SU-DHL-6 (cell line): ENCODE results near the gene PCDHB11.
"Not testable (repeated sequence)": the region's sequence is repeated elsewhere in the genome, so short reads cannot be mapped to it uniquely, and the experiment has no call there.

Experiments used
- H2AFZ ChIP-seq: fragments of 200-600 bp; sonication (generic); 2 replicates; pipeline ENCODE4 v1.6.1; 2014; ENCODE audit warnings: low read depth, mild to moderate bottlenecking, moderate library complexity, mixed read lengths, antibody characterized with exemption, low read length; ENCODE audit not compliant: severe bottlenecking
- H3F3A ChIP-seq: fragments of 200-600 bp; shearing (Covaris generic); 2 replicates; pipeline ENCODE4 v1.6.0; 2016; ENCODE audit warnings: antibody characterized with exemption, mild to moderate bottlenecking; ENCODE audit not compliant: insufficient read depth
- H3K27ac ChIP-seq: fragments of 200-600 bp; sonication (generic); 2 replicates; pipeline ENCODE4 v1.5.1; 2016; ENCODE audit warnings: low read depth, mild to moderate bottlenecking, low read length, moderate library complexity, mixed read lengths
- H3K27me3 ChIP-seq: fragments of 200-600 bp; sonication (generic), shearing (Covaris generic); 2 replicates; pipeline ENCODE4 v1.6.0; 2014; ENCODE audit warnings: mild to moderate bottlenecking, low read length
- H3K36me3 ChIP-seq: fragments of 200-600 bp; sonication (generic); 2 replicates; pipeline ENCODE4 v1.6.1; 2014; ENCODE audit warnings: mild to moderate bottlenecking, low read length, mixed read lengths
- H3K4me2 ChIP-seq: fragments of 300-600, 200-600 bp; shearing (Covaris generic), sonication (generic); 2 replicates; pipeline ENCODE4 v1.6.0; 2014; ENCODE audit warnings: low read length, low read depth, mild to moderate bottlenecking; ENCODE audit not compliant: poor library complexity, severe bottlenecking
- H3K4me3 ChIP-seq: fragments of 200-600 bp; sonication (generic); 2 replicates; pipeline ENCODE4 v1.5.1; 2014; ENCODE audit warnings: antibody characterized with exemption, low read length, mild to moderate bottlenecking, mixed read lengths; ENCODE audit not compliant: insufficient read depth, poor library complexity, severe bottlenecking
- H3K79me2 ChIP-seq: fragments of 200-600 bp; sonication (generic); 2 replicates; pipeline ENCODE4 v1.6.1; 2014; ENCODE audit warnings: mild to moderate bottlenecking, low read length, moderate library complexity; ENCODE audit not compliant: insufficient read depth
- H3K9ac ChIP-seq: fragments of 200-600 bp; sonication (generic); 2 replicates; pipeline ENCODE4 v1.7.0; 2014; ENCODE audit warnings: mild to moderate bottlenecking, low read length
- H3K9me2 ChIP-seq: fragments of 200-600 bp; sonication (generic); replicated peaks from 2 replicates; pipeline ENCODE4 v1.6.1; 2014; ENCODE audit warnings: low read length; ENCODE audit not compliant: insufficient read depth
- H3K9me3 ChIP-seq: fragments of 200-600 bp; sonication (generic); 2 replicates; pipeline ENCODE4 v1.6.1; 2014; ENCODE audit warnings: low read length, mixed read lengths; ENCODE audit not compliant: insufficient read depth
- H4K20me1 ChIP-seq: fragments of 200-600 bp; sonication (generic); 2 replicates; pipeline ENCODE4 v1.6.1; 2014; ENCODE audit warnings: low read depth, mild to moderate bottlenecking, antibody characterized with exemption, low read length, moderate library complexity, mixed read lengths
- EZH2phosphoT487 ChIP-seq: fragments of 200-600 bp; sonication (generic), shearing (Covaris generic); conservative IDR thresholded peaks from 2 replicates; pipeline ENCODE4 v1.6.1; 2018; ENCODE audit warnings: mild to moderate bottlenecking, antibody characterized with exemption, low read length, moderate library complexity, mixed read lengths
- TF ChIP-seq, protein P1 (sequence below): fragments of 200-600 bp; sonication (generic); IDR thresholded peaks from one replicate; pipeline ENCODE4 v1.5.1; 2017; ENCODE audit warnings: antibody characterized with exemption, mild to moderate bottlenecking, low read length, moderate library complexity; ENCODE audit not compliant: insufficient read depth, poor library complexity, severe bottlenecking

PCDHB11 gene

DNA sequence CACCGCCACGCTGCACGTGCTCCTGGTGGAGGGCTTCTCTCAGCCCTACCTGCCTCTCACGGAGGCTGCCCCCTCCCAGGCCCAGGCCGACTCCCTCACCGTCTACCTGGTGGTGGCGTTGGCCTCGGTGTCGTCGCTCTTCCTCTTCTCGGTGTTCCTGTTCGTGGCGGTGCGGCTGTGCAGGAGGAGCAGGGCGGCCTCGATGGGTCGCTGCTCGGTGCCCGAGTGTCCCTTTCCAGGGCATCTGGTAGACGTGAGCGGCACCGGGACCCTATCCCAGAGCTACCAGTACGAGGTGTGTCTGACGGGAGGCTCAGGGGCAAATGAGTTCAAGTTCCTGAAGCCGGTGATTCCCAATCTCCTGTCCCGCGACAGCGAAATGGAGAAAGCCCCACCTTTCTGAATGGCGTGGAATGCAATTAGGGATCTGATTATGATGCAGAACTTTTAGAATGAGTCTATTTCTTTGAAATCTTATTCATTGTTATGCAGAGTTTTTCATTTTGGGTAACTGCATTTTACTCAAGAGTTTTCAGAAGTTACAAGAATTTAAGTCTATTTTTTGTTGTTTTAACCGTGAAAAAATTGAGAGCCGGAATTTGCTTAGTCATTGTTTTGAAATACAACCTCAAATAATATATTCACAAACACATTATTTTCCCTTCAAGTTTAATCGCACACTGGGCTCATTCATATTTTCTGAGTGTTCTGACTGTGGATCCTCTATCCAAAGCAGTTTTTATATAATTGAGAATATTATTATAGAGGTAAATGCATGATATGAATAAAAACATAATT, 37.3 kb downstream of the PCDHB11 start:
- Histone ChIP-seq H3K9me3 (no peaks in the 10 kb centered on the region), H3K27ac (no peak overlapping the region)

GRCh38 chr5:141241496-141241895, 42.1 kb downstream of the PCDHB11 start:
- H3F3A ChIP-seq = no peaks in the 10 kb centered on the region
- TF ChIP-seq EZH2phosphoT487 = no peak
- TF ChIP-seq, protein P1, sequence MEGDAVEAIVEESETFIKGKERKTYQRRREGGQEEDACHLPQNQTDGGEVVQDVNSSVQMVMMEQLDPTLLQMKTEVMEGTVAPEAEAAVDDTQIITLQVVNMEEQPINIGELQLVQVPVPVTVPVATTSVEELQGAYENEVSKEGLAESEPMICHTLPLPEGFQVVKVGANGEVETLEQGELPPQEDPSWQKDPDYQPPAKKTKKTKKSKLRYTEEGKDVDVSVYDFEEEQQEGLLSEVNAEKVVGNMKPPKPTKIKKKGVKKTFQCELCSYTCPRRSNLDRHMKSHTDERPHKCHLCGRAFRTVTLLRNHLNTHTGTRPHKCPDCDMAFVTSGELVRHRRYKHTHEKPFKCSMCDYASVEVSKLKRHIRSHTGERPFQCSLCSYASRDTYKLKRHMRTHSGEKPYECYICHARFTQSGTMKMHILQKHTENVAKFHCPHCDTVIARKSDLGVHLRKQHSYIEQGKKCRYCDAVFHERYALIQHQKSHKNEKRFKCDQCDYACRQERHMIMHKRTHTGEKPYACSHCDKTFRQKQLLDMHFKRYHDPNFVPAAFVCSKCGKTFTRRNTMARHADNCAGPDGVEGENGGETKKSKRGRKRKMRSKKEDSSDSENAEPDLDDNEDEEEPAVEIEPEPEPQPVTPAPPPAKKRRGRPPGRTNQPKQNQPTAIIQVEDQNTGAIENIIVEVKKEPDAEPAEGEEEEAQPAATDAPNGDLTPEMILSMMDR = no peak
- H3K4me2 ChIP-seq = no peak overlapping the region
- no peaks in the 10 kb centered on the region for H3K36me3 ChIP-seq
- H3K9me3 ChIP-seq = peaks cover 13% of the 10 kb centered on the region; the same call in 1 of the 2 replicates
- no peak overlapping the region for H3K27ac ChIP-seq
- no peaks in the 10 kb centered on the region for H3K79me2 ChIP-seq
- no peaks in the 10 kb centered on the region for H3K9me2 ChIP-seq
- H3K4me3 ChIP-seq = no peak overlapping the region
- H3K9ac ChIP-seq = no peak overlapping the region
- no peaks in the 10 kb centered on the region for H4K20me1 ChIP-seq
- H3K27me3 ChIP-seq = no peaks in the 10 kb centered on the region
- H2AFZ ChIP-seq = no peak overlapping the region

More for the DNA sequence above, 37.3 kb downstream of the PCDHB11 start:
- Histone ChIP-seq H3K4me3 (no peak overlapping the region), H3F3A (no peaks in the 10 kb centered on the region), H3K27me3 (no peaks in the 10 kb centered on the region), H3K36me3 (no peaks in the 10 kb centered on the region), H4K20me1 (no peaks in the 10 kb centered on the region), H3K4me2 (no peak overlapping the region), H2AFZ (no peak overlapping the region), H3K9me2 (no peaks in the 10 kb centered on the region), H3K9ac (no peak overlapping the region), H3K79me2 (no peaks in the 10 kb centered on the region)
- TF ChIP-seq EZH2phosphoT487 = no peak
- TF ChIP-seq, protein P1 = no peak

- no peaks in the 10 kb centered on the region for H3F3A ChIP-seq
- H3K4me2 ChIP-seq = no peak within 1 kb of the TSS
- H3K27me3 ChIP-seq = no peaks in the 10 kb centered on the region
Measured at GRCh38 chr5:141245250-141245717, 45.9 kb downstream of the PCDHB11 start, which contains the start of gene PCDHB15. PCDHB15 (plus strand) TSS chr5:141245395; CDS start chr5:141245579, 184 bp downstream.

DNA sequence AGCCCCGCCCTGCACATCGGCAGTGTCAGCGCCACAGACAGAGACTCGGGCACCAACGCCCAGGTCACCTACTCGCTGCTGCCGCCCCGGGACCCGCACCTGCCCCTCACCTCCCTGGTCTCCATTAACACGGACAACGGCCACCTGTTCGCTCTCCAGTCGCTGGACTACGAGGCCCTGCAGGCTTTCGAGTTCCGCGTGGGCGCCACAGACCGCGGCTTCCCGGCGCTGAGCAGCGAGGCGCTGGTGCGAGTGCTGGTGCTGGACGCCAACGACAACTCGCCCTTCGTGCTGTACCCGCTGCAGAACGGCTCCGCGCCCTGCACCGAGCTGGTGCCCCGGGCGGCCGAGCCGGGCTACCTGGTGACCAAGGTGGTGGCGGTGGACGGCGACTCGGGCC, 47.5 kb downstream of the PCDHB11 start:
- not testable (repeated sequence) for H3K4me2 ChIP-seq, H3K4me3 ChIP-seq, H3F3A ChIP-seq, H4K20me1 ChIP-seq, H3K36me3 ChIP-seq, H3K27ac ChIP-seq, H3K79me2 ChIP-seq, H3K9me2 ChIP-seq, H3K9ac ChIP-seq, H3K27me3 ChIP-seq, H2AFZ ChIP-seq
- H3K9me3 ChIP-seq = peaks cover 30% of the 10 kb centered on the region; the same call in 1 of the 2 replicates

More at GRCh38 chr5:141245250-141245717, 45.9 kb downstream of the PCDHB11 start, which contains the start of gene PCDHB15:
- H3K9me3 ChIP-seq = peaks cover 14% of the 10 kb centered on the region; the same call in 1 of the 2 replicates
- H3K27ac ChIP-seq = no peak within 1 kb of the TSS
- H4K20me1 ChIP-seq = no peaks in the 10 kb centered on the region
- no peak within 1 kb of the TSS for H3K9ac ChIP-seq
- H3K36me3 ChIP-seq = no peaks in the 10 kb centered on the region
- no peaks in the 10 kb centered on the region for H3K79me2 ChIP-seq
- TF ChIP-seq, protein P1 = no peak
- TF ChIP-seq EZH2phosphoT487 = no peak
- H2AFZ ChIP-seq = no peak within 1 kb of the TSS
- no peaks in the 10 kb centered on the region for H3K9me2 ChIP-seq
- no peak within 1 kb of the TSS for H3K4me3 ChIP-seq

DNA sequence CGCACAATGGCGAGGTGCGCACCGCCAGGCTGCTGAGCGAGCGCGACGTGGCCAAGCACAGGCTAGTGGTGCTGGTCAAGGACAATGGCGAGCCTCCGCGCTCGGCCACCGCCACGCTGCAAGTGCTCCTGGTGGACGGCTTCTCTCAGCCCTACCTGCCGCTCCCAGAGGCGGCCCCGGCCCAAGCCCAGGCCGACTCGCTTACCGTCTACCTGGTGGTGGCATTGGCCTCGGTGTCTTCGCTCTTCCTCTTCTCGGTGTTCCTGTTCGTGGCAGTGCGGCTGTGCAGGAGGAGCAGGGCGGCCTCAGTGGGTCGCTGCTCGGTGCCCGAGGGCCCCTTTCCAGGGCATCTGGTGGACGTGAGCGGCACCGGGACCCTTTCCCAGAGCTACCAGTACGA, 48.0 kb downstream of the PCDHB11 start:
- peaks cover 30% of the 10 kb centered on the region; the same call in 1 of the 2 replicates for H3K9me3 ChIP-seq
- H3F3A ChIP-seq, H3K9ac ChIP-seq, H3K27ac ChIP-seq, H3K4me2 ChIP-seq, H4K20me1 ChIP-seq, H3K79me2 ChIP-seq, H3K36me3 ChIP-seq, H2AFZ ChIP-seq, H3K27me3 ChIP-seq, H3K4me3 ChIP-seq, H3K9me2 ChIP-seq: not testable (repeated sequence)
